GM19372 (cell line): ENCODE data around the gene RNF166.

Experiments
- ATAC-seq: cut with Tn5 transposase; IDR thresholded peaks from one replicate; pipeline ENCODE4 v1.9.1; 2021; ENCODE audit warnings: mild to moderate bottlenecking, low read depth, moderate library complexity; ENCODE audit not compliant: unreplicated experiment

The RNF166 gene

DNA sequence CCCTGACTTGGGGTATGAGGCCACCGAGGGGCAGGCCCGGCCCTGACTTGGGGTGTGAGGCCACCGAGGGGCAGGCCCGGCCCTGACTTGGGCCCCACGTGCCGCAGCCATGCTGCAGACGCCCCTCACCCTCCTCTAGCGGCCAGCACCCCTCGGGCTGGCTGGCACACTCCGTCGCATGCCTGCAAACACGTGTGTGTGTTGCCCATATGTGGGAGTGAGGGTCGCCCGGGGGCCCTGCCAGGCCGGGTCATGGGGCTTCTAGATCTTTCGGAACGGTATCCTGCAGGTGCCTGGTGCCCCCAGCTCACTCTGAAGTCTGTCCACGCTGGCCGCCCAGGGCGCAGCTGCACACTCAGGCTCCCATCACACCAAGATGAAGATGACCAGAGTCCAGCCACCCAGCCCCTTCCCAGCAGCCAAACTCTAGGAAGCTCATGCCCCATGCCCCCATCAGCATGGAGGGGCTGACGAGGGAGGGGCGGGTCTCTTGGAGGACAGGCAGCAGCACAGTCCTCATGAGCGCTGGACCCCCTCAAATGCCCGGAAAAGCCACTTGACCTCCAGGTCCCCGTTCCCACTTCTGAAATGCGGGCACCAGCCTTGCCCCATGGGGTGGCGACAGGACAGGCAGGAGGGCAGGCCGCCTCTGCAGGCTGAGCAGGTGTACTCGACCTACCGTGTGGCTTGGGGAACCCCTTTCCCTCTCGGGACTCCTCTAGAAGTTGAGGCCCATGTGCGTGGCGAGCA is 33.9 kb upstream of the RNF166 start:
- ATAC-seq: no peak

DNA sequence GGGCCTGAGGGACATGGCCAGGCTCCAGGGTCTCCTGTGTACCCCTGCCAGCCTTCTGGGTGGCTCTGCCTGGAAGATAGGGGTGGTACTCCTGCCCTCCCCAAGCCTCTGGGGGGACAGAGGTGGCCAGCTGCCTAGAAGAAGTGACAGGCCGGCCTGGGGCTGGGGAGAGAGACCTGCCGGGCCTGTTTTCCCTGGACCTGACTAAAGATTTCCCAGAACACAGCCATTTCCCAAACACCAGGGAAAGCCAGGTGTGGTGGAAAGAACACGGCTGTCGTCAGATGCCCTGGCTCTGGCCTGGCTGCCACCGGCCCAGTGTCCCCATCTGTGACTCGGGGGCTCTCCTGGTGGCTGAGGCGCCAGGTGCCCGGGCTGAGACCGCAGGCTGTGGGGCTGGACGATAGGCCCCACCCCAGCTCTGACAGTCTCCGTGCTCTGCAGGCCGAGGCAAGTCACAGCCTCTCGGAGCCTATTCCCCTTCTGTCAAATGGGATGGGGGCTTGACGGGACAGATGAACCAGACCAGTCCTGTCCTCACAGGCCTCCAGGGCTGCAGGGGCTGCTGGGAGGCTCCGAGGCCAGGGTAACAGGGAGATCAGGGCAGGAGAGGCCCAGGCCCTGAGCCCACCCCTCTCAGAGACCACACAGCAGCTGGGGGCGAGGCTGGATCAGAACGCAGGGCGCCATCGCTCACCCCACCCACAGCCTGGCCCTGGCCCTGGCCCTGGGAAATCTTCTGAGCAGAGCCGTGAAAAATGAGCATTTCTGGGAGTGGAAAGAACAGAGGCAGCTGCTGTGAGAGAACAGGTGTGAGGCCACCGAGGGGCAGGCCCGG is 33.1 kb upstream of the RNF166 start:
- no peak for ATAC-seq

GRCh38 chr16:88738151-88739084 is 32.2 kb upstream of the RNF166 start:
- ATAC-seq: no peak

DNA sequence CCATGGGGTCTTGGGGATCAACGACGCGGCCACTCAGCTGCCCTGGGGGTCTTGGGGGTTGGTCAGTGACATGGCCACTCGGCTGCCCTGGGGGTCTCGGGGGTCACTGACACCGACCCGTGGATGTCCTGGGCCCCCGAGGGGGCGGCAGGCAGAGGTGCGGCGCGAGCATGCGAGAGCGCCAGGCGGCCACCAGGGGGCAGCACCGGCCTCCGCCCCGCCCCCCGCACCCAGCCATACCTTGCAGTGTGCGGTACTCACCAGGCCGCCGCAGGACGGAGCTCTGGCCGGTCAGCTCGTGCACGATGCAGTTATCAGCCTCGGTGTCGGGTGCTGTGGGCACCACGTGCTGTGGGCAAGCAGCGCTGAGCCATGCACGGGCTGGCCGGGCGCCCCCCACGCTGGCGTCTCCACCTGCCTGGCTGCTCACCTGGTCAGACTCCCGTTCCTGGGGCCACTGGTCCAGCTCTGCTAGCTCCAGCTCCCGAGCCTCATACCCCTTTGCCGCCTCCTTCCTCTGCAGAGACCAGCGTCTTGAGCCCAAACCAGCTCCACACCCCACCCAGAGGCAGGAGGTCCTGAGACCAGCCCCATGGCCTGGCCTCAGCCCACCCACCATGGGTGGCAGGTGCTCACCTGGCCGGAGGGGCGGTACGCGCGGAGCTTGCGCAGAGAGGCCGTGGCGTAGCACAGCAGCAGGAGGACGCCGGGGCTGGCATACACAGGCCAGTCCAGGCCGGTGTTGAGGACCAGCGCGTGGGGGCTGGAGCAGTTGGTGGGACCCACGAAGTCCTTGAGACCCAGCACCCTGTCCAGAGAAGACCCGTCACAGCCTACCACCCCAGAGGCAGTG is 31.3 kb upstream of the RNF166 start:
- no peak for ATAC-seq

- no peak for ATAC-seq
Measured at GRCh38 chr16:88736496-88736895, 30.3 kb upstream of the RNF166 start.

GRCh38 chr16:88736088-88736487 is 29.9 kb upstream of the RNF166 start:
- ATAC-seq: no peak

- no peak for ATAC-seq
Measured at GRCh38 chr16:88735616-88736015, 29.4 kb upstream of the RNF166 start.

DNA sequence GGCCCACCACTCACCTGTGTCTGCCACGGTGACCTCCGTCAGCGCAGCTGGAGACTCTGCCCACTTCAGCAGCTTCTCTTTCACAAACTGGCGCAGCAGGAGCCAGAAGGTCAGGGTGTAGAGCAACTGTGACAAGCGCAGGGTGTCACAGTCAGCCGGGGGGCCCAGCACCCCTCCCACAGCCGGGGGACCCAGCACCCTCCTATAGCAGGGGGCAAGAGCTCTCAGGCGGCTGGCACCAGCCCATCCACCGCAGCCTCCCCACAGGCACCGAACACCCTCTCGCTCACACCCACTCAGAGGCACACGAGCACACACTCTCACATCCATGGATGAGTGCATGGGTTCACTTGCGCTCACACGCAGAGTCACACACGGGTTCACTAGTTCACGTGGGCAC is 28.9 kb upstream of the RNF166 start:
- no peak for ATAC-seq

DNA sequence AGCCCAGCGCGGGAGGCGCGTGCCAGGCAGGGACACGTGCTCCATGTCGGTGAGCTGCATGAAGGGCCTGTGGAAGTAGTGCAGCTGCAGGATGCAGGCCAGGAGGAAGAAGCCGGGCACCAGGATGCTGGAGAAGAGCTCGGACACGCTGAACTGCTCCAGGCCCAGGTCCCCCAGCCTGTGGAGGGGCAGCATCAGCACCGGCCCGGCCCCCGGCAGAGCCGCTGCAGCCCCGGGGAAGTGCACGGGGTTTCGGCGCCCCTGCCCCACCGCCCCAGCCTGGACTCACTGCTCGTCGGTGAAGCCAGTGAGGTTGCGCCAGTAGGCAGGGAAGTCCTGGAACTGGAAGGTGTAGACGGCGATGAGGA is 28.1 kb upstream of the RNF166 start:
- ATAC-seq: no peak

- ATAC-seq: no peak
Measured at GRCh38 chr16:88733630-88734360, 27.6 kb upstream of the RNF166 start.

DNA sequence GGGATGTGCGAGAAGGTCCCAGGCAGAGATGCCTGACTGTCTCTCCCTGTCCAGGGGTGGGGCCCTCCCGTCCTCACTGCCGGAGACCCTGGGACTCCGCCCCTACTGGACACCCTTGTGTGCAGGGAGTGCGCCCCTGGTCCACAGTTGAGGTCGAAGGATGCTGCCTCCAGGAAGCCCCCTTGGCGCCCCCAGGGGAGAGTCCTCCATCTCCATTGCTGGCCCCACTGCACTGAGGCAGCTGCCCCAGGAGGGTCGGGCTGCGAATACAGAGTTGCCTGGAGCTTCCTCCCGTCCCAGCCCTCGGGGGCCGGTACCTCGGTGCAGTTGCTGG is 26.7 kb upstream of the RNF166 start:
- ATAC-seq: no peak

- ATAC-seq: no peak
Measured at GRCh38 chr16:88732172-88732960, 26.2 kb upstream of the RNF166 start.

DNA sequence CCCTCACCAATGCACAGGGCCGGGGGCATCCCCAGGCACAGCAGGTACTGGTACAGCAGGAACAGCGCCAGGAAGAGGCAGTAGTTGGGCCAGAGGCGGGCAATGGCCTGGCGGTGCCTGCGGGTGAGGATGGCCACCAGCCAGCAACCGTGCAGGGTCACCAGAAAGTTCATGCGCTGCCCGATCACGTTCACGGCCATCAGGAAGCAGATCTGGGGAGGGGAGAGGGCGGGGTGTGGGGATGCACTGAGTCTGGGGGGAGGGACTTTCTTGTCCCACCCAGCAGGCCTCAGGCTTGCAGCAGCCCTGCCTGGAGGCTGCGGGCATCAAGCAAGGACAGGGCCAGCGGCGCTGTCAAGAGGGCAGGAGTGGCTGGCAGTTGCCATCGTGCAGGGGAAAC is 25.5 kb upstream of the RNF166 start:
- ATAC-seq: no peak

GRCh38 chr16:88730632-88731607 is 24.7 kb upstream of the RNF166 start:
- no peak for ATAC-seq

- no peak for ATAC-seq
Measured at GRCh38 chr16:88727871-88728270, 21.7 kb upstream of the RNF166 start.

DNA sequence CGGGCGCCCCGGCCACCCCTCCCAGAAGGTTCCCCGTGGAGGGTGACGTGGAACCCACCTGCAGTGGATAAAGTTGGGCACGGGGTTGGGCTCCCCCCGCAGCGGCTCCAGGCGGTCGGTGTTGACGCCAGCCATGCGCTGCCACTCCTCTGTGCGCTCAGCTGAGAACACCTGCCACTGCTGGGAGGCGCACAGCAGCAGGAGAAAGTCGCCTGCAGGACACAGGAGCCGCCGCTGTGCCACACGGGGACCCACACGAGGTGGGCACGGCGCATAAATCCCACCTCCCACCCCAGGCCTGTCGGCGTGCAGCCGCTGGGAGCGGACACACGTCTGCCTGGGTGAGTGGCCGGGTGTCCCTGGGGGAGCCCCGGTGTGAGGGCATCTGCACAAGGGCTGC is 20.8 kb upstream of the RNF166 start:
- no peak for ATAC-seq

DNA sequence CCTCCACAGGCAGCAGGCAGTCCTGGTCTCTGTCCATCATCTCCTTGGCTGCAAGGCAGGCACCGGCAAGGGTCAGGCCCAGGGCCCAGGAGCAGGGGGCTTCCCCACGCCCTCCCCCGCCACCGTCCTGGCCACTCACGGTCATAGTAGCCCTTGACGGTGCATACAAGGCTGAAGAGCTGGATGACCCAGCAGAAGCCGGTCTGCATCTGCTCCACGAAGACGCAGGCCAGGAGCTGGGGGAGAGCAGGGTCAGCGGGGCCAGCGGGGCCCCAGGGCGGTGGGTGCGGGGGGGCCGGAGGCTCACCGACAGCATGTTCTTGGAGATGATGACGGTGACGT is 20.2 kb upstream of the RNF166 start:
- ATAC-seq: no peak
